Measurements from ENCODE around the gene AMBP.

The AMBP gene

GRCh38 chr9:114078021-114078780 lies at the start of gene AMBP:
Gene AMBP (minus strand): TSS chr9:114078300. CDS start chr9:114078209, 91 bp downstream.
- no peak for DNase-seq (ENCODE audit: low read depth)

GRCh38 chr9:114126247-114127060 lies 48.4 kb upstream of the AMBP start:
- no peak for DNase-seq (ENCODE audit: low read depth)

GRCh38 chr9:114125476-114126013 lies 47.4 kb upstream of the AMBP start:
- no peak for DNase-seq (ENCODE audit: low read depth)

- no peak for DNase-seq (ENCODE audit: low read depth)
Measured at GRCh38 chr9:114124666-114125475, 46.8 kb upstream of the AMBP start.

- no peak for DNase-seq (ENCODE audit: low read depth)
Measured at GRCh38 chr9:114124138-114124537, 46.0 kb upstream of the AMBP start.

GRCh38 chr9:114123031-114123977 lies 45.2 kb upstream of the AMBP start:
- no peak for DNase-seq (ENCODE audit: low read depth)

- DNase-seq (ENCODE audit: low read depth), result no peak
Measured at GRCh38 chr9:114122136-114123027, 44.3 kb upstream of the AMBP start.

GRCh38 chr9:114121227-114122135 lies 43.4 kb upstream of the AMBP start:
- no peak for DNase-seq (ENCODE audit: low read depth)

- no peak for DNase-seq (ENCODE audit: low read depth)
Measured at GRCh38 chr9:114120192-114121014, 42.3 kb upstream of the AMBP start.

- no peak for DNase-seq (ENCODE audit: low read depth)
Measured at GRCh38 chr9:114119242-114120191, 41.4 kb upstream of the AMBP start.

GRCh38 chr9:114117996-114118830 lies 40.1 kb upstream of the AMBP start:
- no peak for DNase-seq (ENCODE audit: low read depth)

GRCh38 chr9:114117614-114117995 lies 39.5 kb upstream of the AMBP start:
- no peak for DNase-seq (ENCODE audit: low read depth)

- no peak for DNase-seq (ENCODE audit: low read depth)
Measured at GRCh38 chr9:114116126-114116747, 38.1 kb upstream of the AMBP start.

- DNase-seq (ENCODE audit: low read depth), result no peak
Measured at GRCh38 chr9:114115654-114116125, 37.6 kb upstream of the AMBP start.

- no peak for DNase-seq (ENCODE audit: low read depth)
Measured at GRCh38 chr9:114114364-114114763, 36.3 kb upstream of the AMBP start.

Data from stimulated activated CD8-positive, alpha-beta memory T cell treated with anti-CD3 and anti-CD28 coated beads, Interleukin-15, amount 100 ng/mL, for 24 hours (primary cell).